Transverse colon (tissue), 4 donors: Measurements from ENCODE around the gene ROBO1.

Experiments
- POLR2A ChIP-seq: fragments of 450-650 bp; IDR thresholded peaks from one replicate; pipeline ENCODE4 v1.6.1; 2016; ENCODE audit warnings: antibody characterized with exemption, mild to moderate bottlenecking, moderate library complexity
- POLR2AphosphoS5 ChIP-seq, 3 donors: sonication (generic); formaldehyde crosslinking; IDR thresholded peaks; one replicate each; pipeline ENCODE4 v1.6.1; 2016; ENCODE audit warnings: antibody characterized with exemption in 3 of 3
- TF ChIP-seq, protein P1 (sequence below), 5 experiments: fragments of 200-600 bp in 3 of 5; fragments of 450-650 bp in 2 of 5; sonication (generic) in 3 of 5; IDR thresholded peaks; 1 replicate in 2 of 5; 2 replicates in 3 of 5; pipeline ENCODE4 v1.5.1; 2016 to 2017; ENCODE audit warnings: antibody characterized with exemption in 5 of 5, inconsistent platforms in 3 of 5, mild to moderate bottlenecking in 2 of 5, moderate library complexity in 1 of 5

DNA sequence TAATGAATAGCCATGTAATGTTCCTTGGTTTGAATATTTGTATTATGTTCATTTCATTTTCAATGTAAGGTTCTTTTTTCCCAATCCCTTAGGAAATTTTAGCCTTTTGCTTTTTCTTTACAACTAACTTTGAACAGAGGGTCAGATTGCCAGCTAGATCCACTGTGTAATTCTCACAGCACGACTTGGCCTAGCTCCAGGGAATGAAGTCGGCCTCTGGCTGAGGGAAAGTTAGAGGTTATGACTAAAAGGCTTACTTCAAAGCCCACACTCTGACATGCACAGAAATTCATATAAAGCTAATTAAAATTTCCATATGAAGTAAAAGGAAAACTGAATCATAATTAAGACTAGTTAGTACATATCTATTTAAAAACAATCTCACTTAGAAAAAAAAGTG, 38.7 kb downstream of the ROBO1 start:
- TF ChIP-seq, protein P1, sequence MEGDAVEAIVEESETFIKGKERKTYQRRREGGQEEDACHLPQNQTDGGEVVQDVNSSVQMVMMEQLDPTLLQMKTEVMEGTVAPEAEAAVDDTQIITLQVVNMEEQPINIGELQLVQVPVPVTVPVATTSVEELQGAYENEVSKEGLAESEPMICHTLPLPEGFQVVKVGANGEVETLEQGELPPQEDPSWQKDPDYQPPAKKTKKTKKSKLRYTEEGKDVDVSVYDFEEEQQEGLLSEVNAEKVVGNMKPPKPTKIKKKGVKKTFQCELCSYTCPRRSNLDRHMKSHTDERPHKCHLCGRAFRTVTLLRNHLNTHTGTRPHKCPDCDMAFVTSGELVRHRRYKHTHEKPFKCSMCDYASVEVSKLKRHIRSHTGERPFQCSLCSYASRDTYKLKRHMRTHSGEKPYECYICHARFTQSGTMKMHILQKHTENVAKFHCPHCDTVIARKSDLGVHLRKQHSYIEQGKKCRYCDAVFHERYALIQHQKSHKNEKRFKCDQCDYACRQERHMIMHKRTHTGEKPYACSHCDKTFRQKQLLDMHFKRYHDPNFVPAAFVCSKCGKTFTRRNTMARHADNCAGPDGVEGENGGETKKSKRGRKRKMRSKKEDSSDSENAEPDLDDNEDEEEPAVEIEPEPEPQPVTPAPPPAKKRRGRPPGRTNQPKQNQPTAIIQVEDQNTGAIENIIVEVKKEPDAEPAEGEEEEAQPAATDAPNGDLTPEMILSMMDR (IDR thresholded peaks at IDR 0.05) = no peak
- no peak for TF ChIP-seq POLR2A
- no peak for TF ChIP-seq POLR2AphosphoS5 (IDR thresholded peaks at IDR 0.05)
